ENCODE measurements around the gene AMBN. TPM values are rescaled to one million over a fixed set of nuclear protein-coding genes. Genes with fewer than 3 reads are reported as not detected.
"Not testable (repeated sequence)": the region's sequence is repeated elsewhere in the genome, so short reads cannot be mapped to it uniquely, and the experiment has no call there.

Gene AMBN
- polyA plus RNA-seq, 1 donor: not detected

GRCh38 chr4:70607334-70607853 is 15.3 kb downstream of the AMBN start:
- DNase-seq (ENCODE audit: low read depth): no peak

GRCh38 chr4:70608324-70608723 is 16.3 kb downstream of the AMBN start:
- no peak for DNase-seq (ENCODE audit: low read depth)

GRCh38 chr4:70613306-70614183 is 21.5 kb downstream of the AMBN start:
- no peak for DNase-seq (ENCODE audit: low read depth)

GRCh38 chr4:70614184-70614555 is 22.1 kb downstream of the AMBN start:
- no peak for DNase-seq (ENCODE audit: low read depth)

GRCh38 chr4:70619288-70619687 is 27.2 kb downstream of the AMBN start:
- DNase-seq (ENCODE audit: low read depth): no peak

- DNase-seq (ENCODE audit: low read depth): no peak
These were observed 27.7 kb downstream of the AMBN start for GRCh38 chr4:70619778-70620177.

- DNase-seq (ENCODE audit: low read depth): no peak
These were observed 31.3 kb downstream of the AMBN start for GRCh38 chr4:70623323-70623722.

GRCh38 chr4:70624226-70624793 is 32.3 kb downstream of the AMBN start:
- no peak for DNase-seq (ENCODE audit: low read depth)

- DNase-seq (ENCODE audit: low read depth): no peak
These were observed 35.6 kb downstream of the AMBN start for GRCh38 chr4:70627620-70628019.

- DNase-seq (ENCODE audit: low read depth): no peak
These were observed 36.4 kb downstream of the AMBN start, which contains the start of gene ENAM for GRCh38 chr4:70628444-70628843. TSS of gene ENAM (plus strand) at chr4:70628744. CDS start at chr4:70629501, 757 bp downstream.

- DNase-seq (ENCODE audit: low read depth): no peak
These were observed 37.5 kb downstream of the AMBN start for GRCh38 chr4:70629469-70630090.

- DNase-seq (ENCODE audit: low read depth): no peak
These were observed 38.1 kb downstream of the AMBN start for GRCh38 chr4:70630162-70630561.

GRCh38 chr4:70632028-70632427 is 40.0 kb downstream of the AMBN start:
- no peak for DNase-seq (ENCODE audit: low read depth)

- no peak for DNase-seq (ENCODE audit: low read depth)
These were observed 42.4 kb downstream of the AMBN start for GRCh38 chr4:70634482-70634881.

GRCh38 chr4:70637239-70637913 is 45.3 kb downstream of the AMBN start:
- DNase-seq (ENCODE audit: low read depth): no peak

- DNase-seq (ENCODE audit: low read depth): no peak
These were observed 48.1 kb downstream of the AMBN start for GRCh38 chr4:70640192-70640591.

- DNase-seq (ENCODE audit: low read depth): not testable (repeated sequence)
These were observed 58.7 kb downstream of the AMBN start for GRCh38 chr4:70650741-70651140.

- DNase-seq (ENCODE audit: low read depth): peak; percentile 16
These were observed 59.9 kb downstream of the AMBN start for GRCh38 chr4:70651864-70652506.

- no peak for DNase-seq (ENCODE audit: low read depth)
These were observed 62.6 kb downstream of the AMBN start for GRCh38 chr4:70654605-70655011.
